GM23338 (cell line): ENCODE data around the gene MCTP1. TPM values are rescaled to one million over a fixed set of nuclear protein-coding genes. Genes with fewer than 3 reads are reported as not detected.
A peak's percentile ranks its signal among the peaks of the same experiment; 100 is the strongest.

ENCODE experiments used
- ATAC-seq: fragments of 200-7000 bp; cut with Tn5 transposase; 3 replicates; pipeline ENCODE4 v1.9.1; 2020
- DNase-seq: peaks from one replicate; pipeline ENCODE4 v3.0.0-alpha.2; 2015; ENCODE audit warnings: low spot score
- H2AFZ ChIP-seq: fragments of 200-600 bp; sonication (generic); 2 replicates; pipeline ENCODE4 v1.8.0; 2016; ENCODE audit warnings: antibody characterized with exemption, mild to moderate bottlenecking, moderate library complexity
- H3F3A ChIP-seq: fragments of 200-600 bp; sonication (generic); replicated peaks from 2 replicates; pipeline ENCODE4 v1.8.0; 2017; ENCODE audit warnings: antibody characterized with exemption, mixed run types, low read depth
- H3K27ac ChIP-seq: fragments of 200-600 bp; sonication (generic); 2 replicates; pipeline ENCODE4 v1.6.1; 2016; ENCODE audit warnings: low read depth
- H3K27me3 ChIP-seq: fragments of 200-600 bp; sonication (generic); 2 replicates; pipeline ENCODE4 v1.8.0; 2016; ENCODE audit warnings: mild to moderate bottlenecking, mixed run types, moderate library complexity; ENCODE audit not compliant: insufficient read depth
- H3K36me3 ChIP-seq: fragments of 200-600 bp; sonication (generic); 2 replicates; pipeline ENCODE4 v1.8.0; 2016; ENCODE audit warnings: mild to moderate bottlenecking; ENCODE audit not compliant: insufficient read depth
- H3K4me1 ChIP-seq: fragments of 200-600 bp; sonication (generic); 2 replicates; pipeline ENCODE4 v1.8.0; 2016; ENCODE audit warnings: mild to moderate bottlenecking, moderate library complexity; ENCODE audit not compliant: insufficient read depth
- H3K4me2 ChIP-seq: fragments of 200-600 bp; sonication (generic); 2 replicates; pipeline ENCODE4 v1.7.1; 2017; ENCODE audit warnings: mixed run types
- H3K4me3 ChIP-seq: fragments of 200-600 bp; sonication (generic); 2 replicates; pipeline ENCODE4 v1.6.1; 2016; ENCODE audit warnings: mixed run types
- H3K79me2 ChIP-seq: fragments of 200-600 bp; sonication (generic); replicated peaks from 2 replicates; pipeline ENCODE4 v1.8.0; 2017; ENCODE audit warnings: mild to moderate bottlenecking; ENCODE audit not compliant: insufficient read depth
- H3K9me2 ChIP-seq: fragments of 200-600 bp; sonication (generic); 2 replicates; pipeline ENCODE4 v1.8.0; 2017; ENCODE audit not compliant: insufficient read depth
- H4K20me1 ChIP-seq: fragments of 200-600 bp; sonication (generic); replicated peaks from 2 replicates; pipeline ENCODE4 v1.8.0; 2017; ENCODE audit warnings: mild to moderate bottlenecking; ENCODE audit not compliant: insufficient read depth
- H3K27ac Mint-ChIP-seq: 2 replicates; pipeline ENCODE4 v1.8.0; 2020; ENCODE audit warnings: inconsistent platforms, mild to moderate bottlenecking, moderate library complexity, mixed read lengths
- H3K27me3 Mint-ChIP-seq: 3 replicates; pipeline ENCODE4 v1.8.0; 2022; ENCODE audit warnings: low read depth, mild to moderate bottlenecking, moderate library complexity, mixed read lengths, inconsistent platforms; ENCODE audit not compliant: insufficient read depth, poor library complexity
- H3K36me3 Mint-ChIP-seq: 3 replicates; pipeline ENCODE4 v1.8.0; 2021; ENCODE audit warnings: low read depth, mild to moderate bottlenecking, inconsistent platforms, moderate library complexity, mixed read lengths
- H3K4me1 Mint-ChIP-seq: 3 replicates; pipeline ENCODE4 v1.8.0; 2020; ENCODE audit warnings: mild to moderate bottlenecking, inconsistent platforms, mixed read lengths
- H3K4me3 Mint-ChIP-seq: 3 replicates; pipeline ENCODE4 v1.8.0; 2021; ENCODE audit warnings: moderate library complexity, mild to moderate bottlenecking, inconsistent platforms, mixed read lengths
- H3K9me3 Mint-ChIP-seq: 3 replicates; pipeline ENCODE4 v1.8.0; 2020; ENCODE audit warnings: moderate library complexity, mild to moderate bottlenecking, inconsistent platforms, mixed read lengths
- CREB1 ChIP-seq: fragments of 250-450 bp; sonication (Bioruptor Pico); IDR thresholded peaks from 2 replicates; pipeline ENCODE4 v1.5.0; 2020; ENCODE audit warnings: low read depth, mild to moderate bottlenecking, moderate library complexity
- ETS1 ChIP-seq: IDR thresholded peaks from 2 replicates; pipeline ENCODE4 v1.6.1; 2016; ENCODE audit warnings: antibody characterized with exemption
- NANOG ChIP-seq: IDR thresholded peaks from 2 replicates; pipeline ENCODE4 v1.6.1; 2016; ENCODE audit warnings: antibody characterized with exemption, borderline replicate concordance
- REST ChIP-seq: IDR thresholded peaks from one replicate; pipeline ENCODE4 v1.6.1; 2018; ENCODE audit warnings: antibody characterized with exemption; ENCODE audit not compliant: unreplicated experiment
- STAT1 ChIP-seq: IDR thresholded peaks from one replicate; pipeline ENCODE4 v1.6.1; 2016; ENCODE audit warnings: antibody characterized with exemption; ENCODE audit not compliant: unreplicated experiment
- ZNF114 ChIP-seq: fragments of 250-450 bp; sonication (Bioruptor Pico); IDR thresholded peaks from 2 replicates; pipeline ENCODE4 v1.5.0; 2020; ENCODE audit warnings: mild to moderate bottlenecking, moderate library complexity
- ZNF462 ChIP-seq: fragments of 250-450 bp; sonication (Bioruptor Pico); IDR thresholded peaks from 2 replicates; pipeline ENCODE4 v1.5.0; 2020; ENCODE audit warnings: mild to moderate bottlenecking, moderate library complexity
- polyA plus RNA-seq: library from polyadenylated mRNA; unstranded; fragments of >200 nt; fragmentation: Nextera tagmentation; extraction: Ambion mirVana; gene quantifications from 2 replicates; pipeline ENCODE4 v1.2.1, GENCODE V29; 2016
- total RNA-seq: library from RNA; depleted of rRNA; stranded (reverse); fragments of >200 nt; shearing (Covaris generic); gene quantifications from 2 replicates; pipeline ENCODE4 v1.2.3, GENCODE V29; 2014

Gene MCTP1
- total and polyA plus RNA-seq, 2 experiments from 2014 or later: 3.7 to 4.2 TPM

DNA sequence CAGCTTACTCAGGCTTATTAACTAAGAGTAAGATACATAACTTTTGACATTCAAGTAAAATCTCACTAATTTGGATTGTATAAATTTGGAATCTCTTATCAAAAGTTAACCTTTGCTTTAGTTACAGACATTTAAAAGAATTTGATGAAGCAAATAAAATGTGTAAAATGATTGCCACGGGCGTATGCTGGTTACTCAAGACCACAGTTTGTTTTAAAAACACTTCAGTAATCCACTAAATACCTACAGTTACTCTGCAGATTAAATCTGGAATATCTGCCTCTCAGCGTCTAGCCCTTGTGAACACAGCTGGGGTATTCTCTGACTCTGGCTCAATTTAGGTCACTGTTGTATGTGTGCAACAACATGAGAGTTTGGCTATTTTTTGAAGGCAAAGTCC is 143.8 kb downstream of the MCTP1 start:
- Histone ChIP-seq H3K27me3 (no peaks in the 10 kb centered on the region), H3F3A (no peaks in the 10 kb centered on the region)
- peak overlapping the region; percentile 2; the same call in 1 of the 2 replicates for H3K27ac Mint-ChIP-seq

GRCh38 chr5:95134326-95134725 is 150.6 kb downstream of the MCTP1 start:
- no peaks in the 10 kb centered on the region for H3K36me3 ChIP-seq
- no peak overlapping the region for H2AFZ ChIP-seq
- no peak overlapping the region for H3K4me2 ChIP-seq
- TF ChIP-seq NANOG (no peak), REST (no peak), ZNF114 (no peak), CREB1 (CRISPR knock-in tag) (no peak), ETS1 (no peak), ZNF462 (CRISPR knock-in tag) (no peak), STAT1 (no peak)
- Mint-ChIP-seq H3K27ac (no peak overlapping the region), H3K36me3 (no peaks in the 10 kb centered on the region), H3K4me3 (no peak overlapping the region), H3K27me3 (no peaks in the 10 kb centered on the region), H3K4me1 (0 out of 3 replicates have a peak, but pooled peaks cover 2% of the 10 kb centered on the region), H3K9me3 (no peaks in the 10 kb centered on the region)
- no peaks in the 10 kb centered on the region for H3F3A ChIP-seq
- no peaks in the 10 kb centered on the region for H3K79me2 ChIP-seq
- H3K4me3 ChIP-seq: no peak overlapping the region
- H3K4me1 ChIP-seq: no peaks in the 10 kb centered on the region
- no peak overlapping the region for H3K27ac ChIP-seq
- DNase-seq (peak; percentile 32), ATAC-seq (peak; percentile 46; the same call in 1 of the 3 replicates)
- H4K20me1 ChIP-seq: no peaks in the 10 kb centered on the region
- H3K9me2 ChIP-seq: no peaks in the 10 kb centered on the region
- H3K27me3 ChIP-seq: no peaks in the 10 kb centered on the region

More for the DNA sequence above, 143.8 kb downstream of the MCTP1 start:
- Mint-ChIP-seq H3K4me1 (no peaks in the 10 kb centered on the region), H3K27me3 (no peaks in the 10 kb centered on the region), H3K4me3 (no peak overlapping the region), H3K9me3 (no peaks in the 10 kb centered on the region), H3K36me3 (no peaks in the 10 kb centered on the region)
- Histone ChIP-seq H3K4me3 (no peak overlapping the region), H3K4me2 (no peak overlapping the region), H3K4me1 (no peaks in the 10 kb centered on the region), H3K36me3 (no peaks in the 10 kb centered on the region), H3K79me2 (no peaks in the 10 kb centered on the region), H3K9me2 (no peaks in the 10 kb centered on the region; the same call in 1 of the 2 replicates), H4K20me1 (no peaks in the 10 kb centered on the region), H3K27ac (no peak overlapping the region), H2AFZ (no peak overlapping the region)
- ATAC-seq (no peak), DNase-seq (no peak)
- no peak for TF ChIP-seq NANOG
- no peak for TF ChIP-seq STAT1
- no peak for TF ChIP-seq CREB1 (CRISPR knock-in tag)
